Measurements from ENCODE around the gene CPNE4.

DNA sequence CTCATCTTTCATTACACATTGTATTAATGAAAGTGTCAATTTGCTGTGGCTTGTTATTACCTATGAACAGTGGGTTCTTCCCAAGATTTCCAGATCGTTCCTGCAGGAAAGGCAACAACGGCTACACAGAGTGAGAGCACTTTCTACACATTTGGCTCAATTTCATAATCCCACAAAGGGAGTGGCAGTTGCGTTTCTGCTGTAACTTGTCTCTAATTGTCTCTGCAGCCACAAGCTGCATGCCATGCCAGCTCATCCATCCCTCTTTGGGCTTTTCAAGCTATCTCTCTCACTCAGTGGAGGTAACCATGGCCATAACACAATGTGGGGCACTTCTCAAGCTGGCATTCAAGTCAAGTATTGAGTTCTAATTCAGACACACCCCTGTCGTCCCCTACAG lies 27.7 kb upstream of the CPNE4 start:
- TF ChIP-seq CTCF (conservative IDR thresholded peaks at IDR 0.05; ENCODE audit: low read depth, low read length) (no peak), EZH2 (IDR thresholded peaks at IDR 0.05; ENCODE audit: low read length, unreplicated experiment) (no peak)
